ENCODE measurements around the gene PIR. TPM values are rescaled to one million over a fixed set of nuclear protein-coding genes. Genes with fewer than 3 reads are reported as not detected.

Gene PIR
- total RNA-seq, 1 experiment from 2014 or later, result 27.5 TPM

- H4K20me1 ChIP-seq (ENCODE audit: insufficient read depth), result no peaks in the 10 kb centered on the region
- TF ChIP-seq SIN3A (IDR thresholded peaks at IDR 0.05; ENCODE audit: low read depth) (no peak), POLR2A (IDR thresholded peaks at IDR 0.05; ENCODE audit: borderline replicate concordance, extremely low read depth, insufficient read depth, insufficient read length) (no peak), ZFX (IDR thresholded peaks at IDR 0.05) (no peak), CBX3 (IDR thresholded peaks at IDR 0.05; ENCODE audit: low read depth) (no peak), JUND (IDR thresholded peaks at IDR 0.05) (no peak), YY1 (IDR thresholded peaks at IDR 0.05; ENCODE audit: extremely low read depth, insufficient replicate concordance, low read depth, low read length) (no peak), TCF7L2 (IDR thresholded peaks at IDR 0.05; ENCODE audit: borderline replicate concordance, extremely low read depth, insufficient read depth, insufficient read length) (no peak), EGR1 (IDR thresholded peaks at IDR 0.05; ENCODE audit: low read depth) (no peak)
- TF ChIP-seq, protein P1, sequence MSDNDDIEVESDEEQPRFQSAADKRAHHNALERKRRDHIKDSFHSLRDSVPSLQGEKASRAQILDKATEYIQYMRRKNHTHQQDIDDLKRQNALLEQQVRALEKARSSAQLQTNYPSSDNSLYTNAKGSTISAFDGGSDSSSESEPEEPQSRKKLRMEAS (IDR thresholded peaks at IDR 0.05), result no peak
- TF ChIP-seq, protein P2, sequence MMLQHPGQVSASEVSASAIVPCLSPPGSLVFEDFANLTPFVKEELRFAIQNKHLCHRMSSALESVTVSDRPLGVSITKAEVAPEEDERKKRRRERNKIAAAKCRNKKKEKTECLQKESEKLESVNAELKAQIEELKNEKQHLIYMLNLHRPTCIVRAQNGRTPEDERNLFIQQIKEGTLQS (IDR thresholded peaks at IDR 0.05), result no peak
- intact Hi-C loops (cut with micrococcal nuclease), result no loop called here
- POLR2A ChIA-PET, result no interaction called here
- no peaks in the 10 kb centered on the region for H3K4me1 ChIP-seq (ENCODE audit: control insufficient read depth in 1 of 2, insufficient read depth in 2 of 2, low read length in 2 of 2)
- no peaks in the 10 kb centered on the region for H3K79me2 ChIP-seq (ENCODE audit: insufficient read depth, low read length)
- no peaks in the 10 kb centered on the region for H3K9me2 ChIP-seq (ENCODE audit: insufficient read depth)
- H3K27ac ChIP-seq (ENCODE audit: low read depth, low read length), result no peak overlapping the region
- RAD21 ChIA-PET (ENCODE audit: low non-redundant PET in 1 of 2, low total read pairs in 2 of 2, uncharacterized antibody in 2 of 2, unreplicated experiment in 2 of 2), result no interaction called here
- no peak overlapping the region for H3K4me3 ChIP-seq (replicated peaks in 1 of 2; ENCODE audit: low read depth in 1 of 2, low read length in 2 of 2)
- H3K9me3 ChIP-seq (ENCODE audit: control insufficient read depth in 1 of 2, insufficient read depth in 1 of 2, low read depth in 1 of 2, low read length in 2 of 2), result no peaks in the 10 kb centered on the region
- H3K27me3 ChIP-seq (ENCODE audit: insufficient read depth, low read length), result no peaks in the 10 kb centered on the region
- H2AFZ ChIP-seq (ENCODE audit: low read depth, low read length, poor library complexity, severe bottlenecking), result no peak overlapping the region
- BruUV-seq (replicated peaks), result no TSS peak
- CTCF ChIA-PET, result no interaction called here
- no peak overlapping the region for H3K4me2 ChIP-seq (ENCODE audit: low read length)
- H3K36me3 ChIP-seq (ENCODE audit: control insufficient read depth in 1 of 2, insufficient read depth in 2 of 2, low read length in 2 of 2), result no peaks in the 10 kb centered on the region
- no peak for ATAC-seq
- H3K9ac ChIP-seq (ENCODE audit: low read length), result no peak overlapping the region
- no peak for DNase-seq (ENCODE audit: low read depth, low spot score)
These were observed 93.2 kb downstream of the PIR start for GRCh38 chrX:15399962-15400391.

DNA sequence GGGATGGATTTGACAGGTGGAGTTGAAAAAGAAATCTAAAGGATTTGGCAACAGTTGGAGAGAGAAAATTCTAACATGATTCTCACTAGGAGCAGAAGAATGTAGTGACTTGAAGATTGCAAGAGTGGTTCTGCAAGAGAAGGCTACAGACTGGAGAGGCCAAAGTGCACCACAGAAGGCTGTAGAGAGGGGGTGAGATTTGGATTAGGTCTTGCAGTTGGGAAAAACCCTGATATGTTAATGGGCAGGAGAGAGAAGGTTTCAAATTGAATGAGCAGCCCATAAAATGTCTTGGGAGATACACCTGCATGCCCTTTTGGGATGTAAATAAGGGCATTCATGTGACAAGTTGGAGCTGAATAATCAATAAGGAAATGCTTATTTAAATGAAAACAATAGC lies 94.3 kb downstream of the PIR start:
- RAD21 ChIA-PET (ENCODE audit: low non-redundant PET in 1 of 2, low total read pairs in 2 of 2, uncharacterized antibody in 2 of 2, unreplicated experiment in 2 of 2), result no interaction called here
- Histone ChIP-seq H3K27ac (ENCODE audit: low read depth, low read length) (no peak overlapping the region), H3K27me3 (ENCODE audit: insufficient read depth, low read length) (no peaks in the 10 kb centered on the region), H3K36me3 (ENCODE audit: control insufficient read depth in 1 of 2, insufficient read depth in 2 of 2, low read length in 2 of 2) (no peaks in the 10 kb centered on the region), H3K4me1 (ENCODE audit: control insufficient read depth in 1 of 2, insufficient read depth in 2 of 2, low read length in 2 of 2) (no peaks in the 10 kb centered on the region), H4K20me1 (ENCODE audit: insufficient read depth) (no peaks in the 10 kb centered on the region), H3K9me2 (ENCODE audit: insufficient read depth) (no peaks in the 10 kb centered on the region), H3K4me2 (ENCODE audit: low read length) (no peak overlapping the region), H3K79me2 (ENCODE audit: insufficient read depth, low read length) (no peaks in the 10 kb centered on the region), H3K9ac (ENCODE audit: low read length) (no peak overlapping the region), H3K4me3 (replicated peaks in 1 of 2; ENCODE audit: low read depth in 1 of 2, low read length in 2 of 2) (no peak overlapping the region), H3K9me3 (ENCODE audit: control insufficient read depth in 1 of 2, insufficient read depth in 1 of 2, low read depth in 1 of 2, low read length in 2 of 2) (no peaks in the 10 kb centered on the region), H2AFZ (ENCODE audit: low read depth, low read length, poor library complexity, severe bottlenecking) (no peak overlapping the region)
- BruUV-seq (replicated peaks), result no TSS peak
- CTCF ChIA-PET, result no interaction called here
- DNase-seq (ENCODE audit: low read depth, low spot score) (no peak), ATAC-seq (no peak)
- POLR2A ChIA-PET, result no interaction called here
- intact Hi-C loops (cut with micrococcal nuclease), result no loop called here
- TF ChIP-seq, protein P2 (IDR thresholded peaks at IDR 0.05), result no peak
- TF ChIP-seq CEBPB (IDR thresholded peaks at IDR 0.05; ENCODE audit: low read depth) (no peak), POLR2A (IDR thresholded peaks at IDR 0.05; ENCODE audit: borderline replicate concordance, extremely low read depth, insufficient read depth, insufficient read length) (no peak), ZNF274 (IDR thresholded peaks at IDR 0.05; ENCODE audit: low read depth, low read length) (no peak), YY1 (IDR thresholded peaks at IDR 0.05; ENCODE audit: extremely low read depth, insufficient replicate concordance, low read depth, low read length) (no peak), RAD21 (IDR thresholded peaks at IDR 0.05; ENCODE audit: low read depth) (no peak), TCF7L2 (IDR thresholded peaks at IDR 0.05; ENCODE audit: borderline replicate concordance, extremely low read depth, insufficient read depth, insufficient read length) (no peak), JUND (IDR thresholded peaks at IDR 0.05) (no peak), ZFX (IDR thresholded peaks at IDR 0.05) (no peak), EZH2phosphoT487 (IDR thresholded peaks at IDR 0.05; ENCODE audit: borderline replicate concordance) (no peak), FOSL1 (IDR thresholded peaks at IDR 0.05; ENCODE audit: low read depth) (no peak), ELF1 (IDR thresholded peaks at IDR 0.05; ENCODE audit: borderline replicate concordance, low read depth) (no peak), CBX3 (IDR thresholded peaks at IDR 0.05; ENCODE audit: low read depth) (no peak), EGR1 (IDR thresholded peaks at IDR 0.05; ENCODE audit: low read depth) (no peak)
- TF ChIP-seq, protein P3, sequence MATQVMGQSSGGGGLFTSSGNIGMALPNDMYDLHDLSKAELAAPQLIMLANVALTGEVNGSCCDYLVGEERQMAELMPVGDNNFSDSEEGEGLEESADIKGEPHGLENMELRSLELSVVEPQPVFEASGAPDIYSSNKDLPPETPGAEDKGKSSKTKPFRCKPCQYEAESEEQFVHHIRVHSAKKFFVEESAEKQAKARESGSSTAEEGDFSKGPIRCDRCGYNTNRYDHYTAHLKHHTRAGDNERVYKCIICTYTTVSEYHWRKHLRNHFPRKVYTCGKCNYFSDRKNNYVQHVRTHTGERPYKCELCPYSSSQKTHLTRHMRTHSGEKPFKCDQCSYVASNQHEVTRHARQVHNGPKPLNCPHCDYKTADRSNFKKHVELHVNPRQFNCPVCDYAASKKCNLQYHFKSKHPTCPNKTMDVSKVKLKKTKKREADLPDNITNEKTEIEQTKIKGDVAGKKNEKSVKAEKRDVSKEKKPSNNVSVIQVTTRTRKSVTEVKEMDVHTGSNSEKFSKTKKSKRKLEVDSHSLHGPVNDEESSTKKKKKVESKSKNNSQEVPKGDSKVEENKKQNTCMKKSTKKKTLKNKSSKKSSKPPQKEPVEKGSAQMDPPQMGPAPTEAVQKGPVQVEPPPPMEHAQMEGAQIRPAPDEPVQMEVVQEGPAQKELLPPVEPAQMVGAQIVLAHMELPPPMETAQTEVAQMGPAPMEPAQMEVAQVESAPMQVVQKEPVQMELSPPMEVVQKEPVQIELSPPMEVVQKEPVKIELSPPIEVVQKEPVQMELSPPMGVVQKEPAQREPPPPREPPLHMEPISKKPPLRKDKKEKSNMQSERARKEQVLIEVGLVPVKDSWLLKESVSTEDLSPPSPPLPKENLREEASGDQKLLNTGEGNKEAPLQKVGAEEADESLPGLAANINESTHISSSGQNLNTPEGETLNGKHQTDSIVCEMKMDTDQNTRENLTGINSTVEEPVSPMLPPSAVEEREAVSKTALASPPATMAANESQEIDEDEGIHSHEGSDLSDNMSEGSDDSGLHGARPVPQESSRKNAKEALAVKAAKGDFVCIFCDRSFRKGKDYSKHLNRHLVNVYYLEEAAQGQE (IDR thresholded peaks at IDR 0.05; ENCODE audit: low read depth), result no peak
- TF ChIP-seq, protein P1 (IDR thresholded peaks at IDR 0.05), result no peak

All from HCT116 (cell line).